Activated CD4-positive, alpha-beta T cell treated with anti-CD3 and anti-CD28 coated beads, Interleukin-2, amount 50 U/mL, for 48 hours (primary cell): ENCODE measurements around the gene CACNA1D.
"Not testable (repeated sequence)": the region's sequence is repeated elsewhere in the genome, so short reads cannot be mapped to it uniquely, and the experiment has no call there.

Experiments
- DNase-seq, 2 experiments: peaks; one replicate each; pipeline ENCODE4 v3.0.0-alpha.2; 2020

CACNA1D gene

DNA sequence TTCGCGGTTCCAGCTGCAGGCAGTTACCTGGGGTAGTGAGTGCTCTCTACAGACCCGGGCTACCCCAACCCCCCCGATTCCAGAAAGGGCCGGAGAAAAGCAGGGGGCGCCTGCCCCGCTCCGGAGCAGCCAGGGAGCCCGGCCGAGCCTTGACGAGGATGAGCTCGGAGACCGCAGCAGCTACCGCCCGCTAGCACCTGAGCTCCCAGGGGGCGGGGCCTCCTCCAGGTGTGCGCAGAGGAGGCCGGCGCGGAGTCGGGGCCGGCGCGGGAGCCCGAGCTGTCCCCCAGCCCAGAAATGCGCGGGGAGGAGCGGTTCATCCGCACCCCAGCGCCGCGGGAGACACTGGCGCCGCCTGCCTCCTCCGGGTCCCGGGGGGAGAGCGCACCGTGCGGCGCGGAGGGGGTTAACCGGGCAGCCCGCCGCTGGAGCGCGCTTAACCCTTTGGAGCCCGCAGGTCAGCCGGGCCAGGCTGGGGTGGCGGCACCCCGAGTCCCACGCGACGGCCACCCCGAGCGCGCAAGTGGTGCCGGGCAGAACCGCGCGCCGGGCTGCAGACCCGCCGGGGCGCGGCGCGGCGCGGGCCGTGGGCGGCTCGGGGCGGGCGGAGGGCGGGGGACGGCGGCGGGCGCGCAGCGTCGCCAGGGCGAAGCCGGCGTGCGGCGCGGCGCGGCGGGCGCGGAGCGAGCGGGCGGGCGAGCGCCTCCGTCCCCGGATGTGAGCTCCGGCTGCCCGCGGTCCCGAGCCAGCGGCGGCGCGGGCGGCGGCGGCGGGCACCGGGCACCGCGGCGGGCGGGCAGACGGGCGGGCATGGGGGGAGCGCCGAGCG is at the start of gene CACNA1D:
Gene CACNA1D, plus strand, starts transcription at position 649 of the 829 bp plus-strand sequence. CDS start 556 bp downstream, outside the sequence.
- DNase-seq = peak; percentile 18 to 22

DNA sequence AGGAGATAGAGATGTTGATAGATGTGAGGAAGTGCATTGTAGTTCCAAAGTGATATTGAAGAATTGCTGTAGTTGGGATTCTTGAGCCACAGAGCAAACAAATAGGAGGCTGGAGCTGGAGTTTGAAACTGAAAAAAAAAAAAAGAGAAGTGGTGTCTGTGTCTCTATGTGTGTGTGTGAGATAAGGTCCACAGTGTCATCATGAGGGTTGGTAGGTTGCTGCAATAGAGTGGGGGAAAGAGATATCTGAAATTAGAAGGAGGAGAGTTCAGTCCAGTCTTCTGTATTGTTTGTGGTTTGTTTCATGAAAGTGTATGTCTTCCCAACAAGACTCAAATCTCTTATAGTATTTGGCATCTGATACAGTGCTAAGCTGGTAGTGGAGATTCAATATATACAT is 37.3 kb upstream of the CACNA1D start:
- DNase-seq = no peak

DNA sequence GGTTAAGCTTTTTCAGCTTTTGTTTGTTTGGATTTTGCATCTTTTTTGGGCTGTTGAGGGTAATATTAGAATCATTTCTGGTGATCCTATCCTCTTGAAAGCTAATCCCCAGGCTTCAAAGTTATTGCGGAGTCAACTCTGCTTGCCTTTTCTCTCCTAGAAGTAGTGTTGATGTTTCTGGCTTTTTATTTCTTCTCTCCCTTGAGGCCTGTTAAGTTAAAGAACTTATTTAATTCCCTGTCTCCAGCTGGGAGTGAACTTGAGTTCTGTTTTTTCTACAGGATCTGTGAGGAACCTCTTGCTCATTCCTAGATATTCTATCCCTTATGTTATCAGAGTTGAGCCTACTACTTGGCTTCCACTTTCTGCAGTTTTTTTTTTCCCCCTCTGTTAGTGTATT is 34.1 kb upstream of the CACNA1D start:
- DNase-seq = no peak

DNA sequence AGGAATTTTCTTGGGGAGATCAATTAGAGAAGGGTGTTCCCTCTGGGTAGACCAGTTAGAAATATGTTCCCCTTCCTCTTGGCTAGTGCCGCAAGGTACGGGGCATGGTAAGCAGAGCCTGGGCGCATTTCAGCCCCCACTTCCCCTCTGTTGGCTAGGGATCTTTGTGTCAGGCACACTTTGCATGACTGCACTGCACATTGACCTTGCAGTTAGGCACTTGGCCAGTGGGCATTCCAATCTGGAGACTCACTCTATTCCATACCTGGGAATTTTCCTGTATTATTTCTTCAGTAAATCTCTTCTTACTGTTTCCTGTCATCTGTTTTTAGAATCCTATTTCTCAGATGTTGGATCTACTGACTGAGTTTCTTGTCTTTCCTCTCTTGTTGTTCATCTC is 30.0 kb upstream of the CACNA1D start:
- no peak for DNase-seq

DNA sequence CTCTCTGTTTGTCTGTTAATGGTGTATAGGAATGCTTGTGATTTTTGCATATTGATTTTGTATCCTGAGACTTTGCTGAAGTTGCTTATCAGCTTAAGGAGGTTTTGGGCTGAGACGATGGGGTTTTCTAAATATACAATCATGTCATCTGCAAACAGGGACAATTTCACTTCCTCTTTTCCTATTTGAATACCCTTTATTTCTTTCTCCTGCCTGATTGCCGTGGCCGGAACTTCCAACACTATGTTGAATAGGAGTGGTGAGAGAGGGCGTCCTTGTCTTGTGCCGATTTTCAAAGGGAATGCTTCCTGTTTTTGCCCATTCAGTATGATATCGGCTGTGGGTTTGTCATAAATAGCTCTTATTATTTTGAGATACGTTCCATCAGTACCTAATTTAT is 24.7 kb upstream of the CACNA1D start:
- not testable (repeated sequence) for DNase-seq

DNA sequence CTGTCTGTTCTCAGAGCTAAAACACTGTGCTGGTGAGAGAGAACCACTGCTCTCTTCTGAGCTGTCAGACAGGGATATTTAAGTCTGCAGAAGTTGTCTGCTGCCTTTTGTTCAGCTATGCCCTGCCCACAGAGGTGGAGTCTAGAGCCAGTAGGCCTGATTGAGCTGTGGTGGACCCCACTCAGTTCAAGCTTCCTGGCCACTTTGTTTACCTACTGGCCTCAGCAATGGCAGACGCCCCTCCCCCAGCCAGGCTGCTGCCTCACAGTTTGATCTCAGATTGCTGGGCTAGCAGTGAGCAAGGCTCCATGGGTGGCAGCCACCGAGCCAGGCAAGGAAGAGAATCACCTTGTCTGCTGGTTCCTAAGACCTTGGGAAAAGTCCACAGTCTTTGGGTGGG is 21.0 kb upstream of the CACNA1D start:
- no peak for DNase-seq

DNA sequence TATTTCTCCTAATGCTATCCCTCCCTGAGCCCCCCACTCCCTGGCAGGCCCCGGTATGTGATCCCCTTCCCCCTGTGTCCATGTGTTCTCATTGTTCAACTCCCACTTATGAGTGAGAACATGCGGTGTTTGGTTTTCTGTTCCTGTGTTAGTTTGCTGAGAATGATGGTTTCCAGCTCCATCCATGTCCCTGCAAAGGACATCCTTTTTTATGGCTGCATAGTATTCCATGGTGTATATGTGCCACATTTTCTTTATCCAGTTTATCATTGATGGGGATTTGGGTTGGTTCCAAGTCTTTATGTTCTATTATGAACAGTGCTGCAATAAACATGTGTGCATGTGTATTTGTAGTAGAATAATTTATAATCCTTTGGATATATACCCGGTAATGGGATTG is 18.0 kb upstream of the CACNA1D start:
- not testable (repeated sequence) for DNase-seq

DNA sequence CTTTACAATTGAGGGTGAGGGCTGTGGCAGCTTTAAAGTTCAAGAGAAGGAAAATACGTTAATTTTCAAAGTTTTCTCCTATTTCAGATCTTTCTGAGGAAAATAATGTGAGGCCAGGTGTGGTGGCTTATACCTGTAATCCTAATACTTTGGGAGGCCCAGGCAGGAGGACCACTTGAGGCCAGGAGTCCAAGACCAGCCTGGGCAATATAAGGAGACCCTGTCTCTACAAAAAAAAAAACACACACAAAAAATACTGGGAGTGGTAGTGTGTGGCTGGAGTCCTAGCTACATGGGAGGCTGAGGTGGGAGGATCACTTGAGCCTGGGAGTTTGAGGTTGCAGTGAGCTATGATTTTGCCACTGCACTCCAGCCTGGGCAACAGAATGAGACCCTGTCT is 16.7 kb upstream of the CACNA1D start:
- not testable (repeated sequence) for DNase-seq

DNA sequence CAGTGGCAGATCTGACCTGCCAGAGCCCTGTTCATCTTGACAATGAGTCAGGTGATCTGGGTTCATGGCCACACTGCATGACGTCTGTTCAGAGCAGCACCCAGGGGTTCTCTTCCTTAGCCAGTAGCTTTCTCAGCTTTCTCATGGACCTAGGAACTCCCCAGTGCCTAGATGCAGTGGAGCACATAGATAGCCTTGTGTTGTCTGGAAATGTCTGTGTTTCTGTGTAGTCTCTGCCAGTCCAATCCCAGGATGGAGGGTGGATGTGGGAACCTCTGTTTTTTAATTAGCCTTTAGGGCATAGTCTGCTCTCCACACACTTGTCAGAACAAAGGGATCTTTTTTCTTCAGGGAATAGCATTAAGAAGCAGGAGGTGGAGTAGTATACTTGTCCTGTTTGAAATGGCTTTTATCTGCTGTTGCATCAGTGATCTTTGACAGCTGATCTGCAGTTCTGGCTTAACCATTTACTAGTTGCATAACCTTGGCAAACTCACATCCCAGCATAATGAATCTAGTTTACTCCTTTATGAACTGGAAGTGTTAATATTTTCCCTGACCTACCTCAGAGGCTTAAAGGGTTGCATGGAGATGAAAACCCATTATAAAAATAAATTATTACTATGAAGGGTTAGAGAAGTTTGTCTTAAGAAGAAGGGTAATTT is 16.1 kb upstream of the CACNA1D start:
- DNase-seq = no peak

DNA sequence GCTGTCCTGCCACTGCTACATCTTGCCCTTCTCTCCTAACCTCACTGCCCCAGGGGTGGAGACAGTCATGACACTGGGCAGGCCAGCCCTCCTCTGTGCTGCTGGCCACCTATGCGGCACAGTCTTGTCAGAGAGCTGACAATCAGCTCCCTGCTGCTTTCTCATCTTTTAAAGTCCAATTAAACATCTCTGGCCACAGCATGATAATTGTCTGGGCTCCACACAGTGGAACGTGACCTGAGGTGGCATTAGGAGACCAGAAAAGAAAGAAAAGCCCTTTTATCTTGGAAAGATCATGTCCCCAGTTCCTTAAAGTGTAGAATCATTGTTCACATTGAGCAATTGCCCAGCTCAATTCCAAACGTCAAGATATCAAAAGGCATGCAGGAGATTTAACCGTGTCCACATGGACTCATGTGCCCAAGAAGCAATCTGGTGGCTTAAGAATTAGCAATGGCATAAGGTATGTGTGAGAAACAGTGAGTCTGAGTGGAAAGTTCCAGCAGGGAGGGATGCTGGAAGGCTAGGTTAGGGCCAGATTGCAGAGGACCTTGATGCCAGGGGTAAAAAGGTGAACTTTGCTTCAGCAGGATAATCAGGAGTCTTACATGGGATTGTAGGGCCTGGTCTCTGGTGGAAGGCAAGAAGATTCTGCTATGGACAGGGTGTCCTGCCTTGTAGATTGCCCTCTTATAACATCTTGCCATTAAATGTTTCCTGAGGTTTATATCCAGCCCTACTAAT is 15.3 kb upstream of the CACNA1D start:
- no peak for DNase-seq

DNA sequence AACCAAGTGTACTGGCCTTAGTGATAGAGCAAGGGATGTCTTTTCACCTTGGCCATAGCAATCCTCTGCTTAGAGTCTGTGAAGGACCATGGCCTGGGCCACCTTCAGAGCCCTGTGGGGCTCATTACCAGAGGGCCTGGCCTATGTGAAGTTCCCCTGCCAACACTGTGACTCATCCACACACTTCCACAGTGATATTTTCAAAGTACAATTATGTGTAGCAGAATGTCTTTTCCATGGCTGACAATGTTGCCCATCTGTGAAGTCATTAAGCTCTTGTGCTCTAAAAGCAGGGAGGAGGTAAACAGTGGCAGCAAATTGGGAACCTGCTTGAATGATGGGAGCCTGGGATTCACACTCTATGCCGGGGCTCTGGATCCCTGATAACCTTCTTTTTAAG is 12.2 kb upstream of the CACNA1D start:
- no peak for DNase-seq

DNA sequence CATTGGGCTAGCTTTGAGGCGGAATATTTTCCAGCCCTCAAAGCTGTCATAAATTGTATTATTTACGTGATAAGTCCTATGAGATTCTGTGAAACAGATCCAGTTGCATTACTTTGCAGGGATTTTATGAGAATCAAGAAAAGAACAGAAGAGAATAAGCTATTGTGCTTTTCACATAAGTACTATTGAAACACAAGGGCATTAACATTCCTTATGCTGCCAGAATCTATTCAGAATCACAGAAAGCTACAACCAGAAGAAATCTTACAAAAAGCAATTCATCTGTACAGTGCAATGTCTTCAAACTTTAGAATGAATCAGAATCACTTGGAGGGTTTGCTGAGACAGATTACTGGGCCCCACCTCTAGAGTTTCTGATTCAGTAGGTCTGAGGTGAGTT is 10.6 kb upstream of the CACNA1D start:
- no peak for DNase-seq

DNA sequence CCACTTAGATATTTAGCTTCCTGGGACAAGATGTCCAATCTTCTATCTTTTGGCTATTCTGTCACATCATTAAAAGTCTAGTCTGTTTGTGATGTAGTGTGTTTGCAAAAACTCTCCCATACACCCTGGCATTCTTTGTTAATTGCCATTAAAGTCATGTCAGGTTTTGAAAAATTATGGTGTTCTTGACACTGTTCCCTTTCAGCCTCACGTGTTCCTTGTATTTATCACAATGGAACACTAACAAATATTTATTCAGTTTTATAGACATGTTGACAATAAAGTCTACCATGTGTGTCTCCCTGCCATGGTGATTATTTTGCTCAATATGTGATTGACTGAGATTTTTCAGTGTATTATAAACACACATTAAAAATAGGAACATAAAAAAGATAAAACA is 9.4 kb upstream of the CACNA1D start:
- no peak for DNase-seq

DNA sequence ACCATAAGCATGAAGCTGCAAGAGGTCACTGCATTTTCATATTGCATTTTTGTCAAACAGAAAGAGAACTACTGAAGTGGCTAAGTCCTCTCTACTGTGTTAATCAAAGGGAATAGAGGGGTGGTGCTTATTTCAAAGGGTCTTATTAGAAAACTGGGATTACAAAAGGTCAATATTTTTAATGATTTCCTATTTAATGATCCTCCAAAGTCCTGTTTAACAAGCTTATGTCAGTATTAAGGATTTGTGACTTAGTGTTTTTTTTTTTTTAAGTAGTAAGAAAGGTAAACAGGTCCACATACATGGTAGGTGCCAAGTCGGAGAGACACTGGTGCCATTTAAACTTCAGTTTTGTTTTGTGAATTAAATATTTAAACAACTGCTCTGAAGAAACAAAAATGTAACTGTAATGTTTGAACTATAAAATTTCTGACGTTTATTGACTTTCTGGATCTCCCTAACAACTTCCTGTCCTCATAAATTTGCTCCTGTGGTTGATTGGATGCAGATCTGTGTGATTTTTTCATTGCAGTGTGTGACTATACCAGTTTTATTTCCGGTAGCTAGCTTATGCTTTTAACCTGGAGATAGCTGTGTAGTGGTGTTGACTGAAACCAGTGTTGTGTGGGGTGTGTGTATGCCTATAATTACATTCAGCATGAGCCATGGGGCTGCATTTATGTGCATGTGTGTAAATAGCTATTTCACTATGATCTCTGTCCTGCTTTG is 8.6 kb upstream of the CACNA1D start:
- DNase-seq = no peak

DNA sequence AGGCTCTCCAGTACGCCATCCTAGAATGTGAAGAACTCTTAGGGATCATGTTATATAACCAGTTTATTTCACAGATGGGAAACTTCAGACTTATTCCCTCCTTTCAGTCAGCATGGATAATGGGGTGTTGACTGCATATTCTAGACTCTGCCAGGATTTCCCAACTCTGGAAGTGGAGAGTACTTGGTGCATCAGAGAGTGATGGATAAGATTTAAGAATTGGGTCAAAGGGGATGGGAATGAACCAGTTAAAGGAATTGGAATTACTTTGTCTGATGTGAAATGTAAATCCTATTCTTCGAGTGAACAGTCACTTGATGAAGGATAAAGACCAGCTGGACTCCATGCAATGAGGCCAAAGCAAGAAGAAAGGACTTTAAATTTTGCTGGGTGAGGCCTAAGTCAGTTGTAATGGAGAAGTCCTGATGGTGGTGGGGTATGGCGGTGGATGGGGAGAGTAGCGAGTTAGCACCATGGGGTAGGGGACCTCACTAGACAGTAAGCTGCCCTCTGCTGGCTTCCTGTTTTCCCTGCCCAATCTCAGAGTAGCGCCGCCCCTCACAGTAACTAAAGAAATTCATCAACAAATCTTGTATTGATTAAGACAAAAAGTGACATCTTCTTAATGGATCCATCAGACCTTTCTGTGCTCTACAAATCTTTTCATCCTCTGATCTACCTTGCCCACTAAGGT is 7.3 kb upstream of the CACNA1D start:
- DNase-seq = no peak

DNA sequence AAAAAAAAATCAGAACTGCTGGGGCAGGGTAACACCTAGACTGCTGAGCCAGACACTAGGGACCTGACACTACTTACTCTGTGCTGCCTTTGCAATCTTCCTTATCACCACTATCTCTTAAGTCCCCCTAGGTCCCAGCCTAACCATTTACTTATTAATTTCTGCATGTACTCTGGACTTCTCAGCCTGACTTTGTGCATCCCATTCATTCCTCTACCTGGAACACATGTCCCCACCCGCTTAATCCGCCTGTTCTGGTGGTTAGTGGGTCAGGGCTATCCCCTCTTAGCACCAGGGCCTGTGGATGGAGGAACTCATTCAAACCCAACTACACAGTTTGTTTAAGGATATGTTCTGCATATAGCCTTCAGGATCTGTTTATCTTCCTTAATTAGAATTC is 5.0 kb upstream of the CACNA1D start:
- no peak for DNase-seq

DNA sequence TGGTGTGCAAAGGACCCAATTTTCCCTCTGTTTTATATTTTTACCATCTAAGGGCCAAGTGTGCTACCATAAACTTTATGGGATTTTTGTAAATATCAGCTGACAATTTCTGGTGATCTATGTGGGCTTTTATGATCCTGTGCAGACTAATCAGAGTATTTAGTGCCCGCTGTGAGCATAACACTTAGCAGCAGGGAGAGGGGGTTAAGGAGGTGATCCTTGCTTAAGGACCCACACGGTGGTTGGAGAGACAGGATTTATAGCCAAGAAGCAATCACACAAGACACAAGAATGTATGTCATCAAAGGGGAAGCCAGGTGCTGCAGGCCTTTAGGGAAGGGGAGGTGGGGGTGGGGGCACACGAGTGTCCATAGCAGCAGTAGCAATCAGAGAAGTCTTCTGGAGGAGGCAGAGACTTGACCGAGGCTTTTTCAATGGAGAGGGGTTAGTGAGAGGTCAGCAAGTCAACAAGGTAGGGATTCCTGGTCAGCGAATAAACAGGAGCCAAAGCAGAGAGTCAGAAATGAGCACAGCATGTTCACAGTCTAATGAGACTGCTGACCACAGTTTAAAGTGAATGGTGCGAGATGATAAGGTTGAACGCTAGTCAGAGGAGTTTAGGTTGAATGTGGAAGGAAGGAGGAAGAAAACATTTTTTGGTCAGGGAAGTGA is 4.5 kb upstream of the CACNA1D start:
- no peak for DNase-seq

DNA sequence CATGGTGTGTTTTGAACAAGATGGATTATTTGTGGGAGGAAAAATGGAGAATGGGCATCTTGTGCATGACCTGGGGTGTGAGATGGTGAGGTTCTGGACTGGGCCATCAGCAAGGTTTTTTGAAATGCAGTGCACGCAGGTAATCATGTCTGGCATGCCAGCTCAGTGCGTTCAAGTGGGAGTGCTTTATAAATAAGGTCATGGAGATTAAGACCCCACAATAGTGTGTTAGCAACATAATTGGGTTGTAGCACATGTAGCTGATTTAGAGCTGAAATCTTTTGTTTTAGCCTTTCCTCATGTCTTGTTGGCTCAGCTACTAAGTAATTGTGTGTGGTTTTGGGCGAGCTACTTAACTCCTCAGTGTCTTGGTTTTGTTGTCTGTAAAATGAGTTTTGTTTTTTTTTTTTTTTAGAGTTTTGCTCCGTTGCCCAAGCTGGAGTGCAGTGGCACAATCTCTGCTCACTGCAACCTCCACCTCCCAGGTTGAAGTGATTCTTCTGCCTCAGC is 3.9 kb upstream of the CACNA1D start:
- DNase-seq = no peak

DNA sequence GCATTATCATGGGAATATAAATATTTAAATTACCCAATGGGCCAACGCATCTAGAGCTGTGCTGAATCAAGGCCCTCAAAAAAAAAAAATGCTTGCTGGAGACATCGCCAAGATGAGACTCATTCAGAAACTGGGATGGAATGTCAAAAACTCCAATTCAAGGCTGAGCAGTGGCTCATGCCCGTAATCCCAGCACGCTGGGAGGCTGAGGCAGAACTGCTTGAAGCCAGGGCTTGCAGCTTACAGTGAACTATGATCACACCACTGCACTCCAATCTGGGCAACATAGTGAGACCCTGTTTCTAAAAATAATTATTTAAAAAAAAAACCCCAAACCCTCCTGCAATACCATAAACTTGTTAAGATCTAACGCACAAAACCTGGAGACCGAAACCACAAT is 3.1 kb upstream of the CACNA1D start:
- DNase-seq = no peak

DNA sequence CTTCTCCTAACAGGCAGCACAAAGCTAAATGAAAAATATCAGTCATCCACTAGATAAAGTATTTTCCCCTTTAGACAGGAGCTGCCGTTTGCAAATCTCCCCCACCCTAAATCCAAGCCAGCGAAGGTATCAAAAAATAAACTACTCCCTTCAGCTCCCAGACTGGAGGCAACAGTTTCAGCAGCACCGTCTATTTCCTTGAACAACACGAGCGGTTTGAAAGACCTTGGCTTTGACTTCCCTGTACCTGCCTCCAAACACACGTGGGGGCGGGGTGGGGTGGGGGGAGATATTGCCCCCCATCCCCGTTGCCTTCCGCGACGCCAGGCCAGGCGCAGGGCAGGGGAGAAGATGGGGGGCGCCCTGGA is 832 bp upstream of the CACNA1D start:
- no peak for DNase-seq

DNA sequence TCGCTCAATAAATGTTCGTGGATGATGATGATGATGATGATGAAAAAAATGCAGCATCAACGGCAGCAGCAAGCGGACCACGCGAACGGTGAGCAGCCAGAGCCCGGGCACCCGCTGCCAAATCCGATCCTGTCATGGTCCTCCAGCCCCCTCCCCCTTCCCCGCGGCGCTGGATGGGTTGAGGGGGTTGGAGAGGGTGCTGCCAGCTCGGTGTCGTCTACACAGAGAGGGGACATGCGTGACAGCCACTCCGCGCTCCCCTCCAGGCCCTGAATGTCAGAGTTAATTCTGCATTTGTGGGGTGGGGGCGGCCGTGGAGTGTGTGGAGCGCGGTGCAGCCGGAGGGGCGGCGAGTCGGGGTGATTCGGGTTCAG is 722 bp downstream of the CACNA1D start:
- no peak for DNase-seq
